Measurements from ENCODE around the gene HMBS. TPM values are rescaled to one million over a fixed set of nuclear protein-coding genes. Genes with fewer than 3 reads are reported as not detected.

HMBS gene
- total and polyA plus RNA-seq, 4 experiments from 2014 or later: 5.1 to 21.2 (median 11.7) TPM

DNA sequence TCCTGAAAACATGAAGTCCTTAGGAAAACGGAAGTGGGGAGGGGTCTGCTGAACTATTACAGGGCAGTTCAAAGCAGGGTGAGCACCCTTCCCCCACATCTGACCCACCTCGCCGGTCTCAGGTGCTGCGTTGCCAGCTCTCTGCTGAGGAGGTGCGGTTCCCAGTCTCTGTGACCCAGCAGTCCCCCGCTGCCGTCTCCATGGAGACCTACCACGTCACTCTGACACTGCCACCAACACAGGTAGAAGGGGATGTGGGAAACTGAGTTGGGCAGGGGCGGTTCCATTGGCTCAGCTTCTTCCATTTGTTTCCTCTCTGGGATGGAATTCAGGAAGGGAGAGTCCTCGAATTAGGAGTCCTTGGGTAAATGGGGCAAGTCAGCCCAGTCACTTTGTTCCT lies 25.8 kb downstream of the HMBS start:
- Histone ChIP-seq H3K27me3 (ENCODE audit: insufficient read depth, low read length) (no peaks in the 10 kb centered on the region), H3K9me3 (ENCODE audit: control insufficient read depth in 1 of 2, low read length in 2 of 2) (no peaks in the 10 kb centered on the region), H3K27ac (ENCODE audit: low read depth, low read length) (peak overlapping the region; percentile 12), H3K36me3 (ENCODE audit: insufficient read depth, low read length) (peaks cover 37% of the 10 kb centered on the region), H3K4me1 (ENCODE audit: insufficient read depth, low read length) (peaks cover 52% of the 10 kb centered on the region), H3K4me3 (ENCODE audit: low read length in 2 of 2) (no peak overlapping the region)
- Mint-ChIP-seq H3K9me3 (no peaks in the 10 kb centered on the region), H3K36me3 (peaks cover 33 to 46% of the 10 kb centered on the region in 2 donors), H3K27me3 (no peaks in the 10 kb centered on the region), H3K27ac (peak overlapping the region; percentile 3 to 79 (median 57)), H3K4me1 (peaks cover 27 to 62% (median 46%) of the 10 kb centered on the region in 4 donors), H3K4me3 (peak overlapping the region in 2 of 8 donors; percentile 1 to 24)
- intact Hi-C loops (cut with micrococcal nuclease): no loop called here
- CTCF ChIA-PET (ENCODE audit: partially characterized antibody): interaction anchor here (1.1 to 1.2 kb wide), 2 partner anchors 16 to 43 kb away, joined by 3 to 5 read pairs; partner anchors contain the start of gene VPS11
- DNase-seq: no peak
- POLR2A ChIA-PET (ENCODE audit: partially characterized antibody): interaction anchor here (0.9 to 13.3 kb wide), 5 partner anchors 8 to 96 kb away, joined by 3 to 210 read pairs (median 24); partner anchors contain the start of genes CBL, DPAGT1, HINFP and NLRX1

DNA sequence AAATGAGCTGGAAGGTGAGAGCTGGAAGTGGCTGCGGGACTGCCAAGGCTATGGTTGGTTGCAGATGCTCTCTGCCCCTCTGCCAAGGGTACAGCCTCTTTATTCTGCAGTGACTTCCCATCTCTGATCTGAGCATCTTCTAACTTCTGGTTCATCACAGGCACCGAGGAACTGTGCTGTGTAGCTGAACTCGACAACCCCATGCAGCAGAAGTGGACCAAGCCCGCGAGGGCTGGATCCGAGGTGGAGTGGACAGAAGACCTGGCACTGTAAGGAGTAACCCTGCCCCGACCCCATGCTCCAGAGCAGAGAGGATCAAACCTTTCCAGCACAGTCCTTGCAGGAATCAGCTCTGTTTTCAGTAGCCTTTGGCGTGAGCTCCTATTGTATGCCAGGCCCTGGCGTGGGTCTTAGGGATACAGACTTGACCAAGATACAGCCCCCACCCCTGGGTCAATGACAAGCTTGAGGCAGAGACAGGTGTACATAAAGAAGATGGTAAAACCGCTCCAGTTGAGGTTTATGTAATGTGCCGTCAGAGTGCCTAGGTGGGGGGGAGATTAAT lies 26.8 kb downstream of the HMBS start:
- no peaks in the 10 kb centered on the region for H3K27me3 ChIP-seq (ENCODE audit: insufficient read depth, low read length)
- H3K9me3 ChIP-seq (ENCODE audit: control insufficient read depth in 1 of 2, low read length in 2 of 2): no peaks in the 10 kb centered on the region
- Mint-ChIP-seq H3K9me3 (no peaks in the 10 kb centered on the region), H3K4me3 (peak overlapping the region in 2 of 8 donors; percentile 11 to 48), H3K27me3 (no peaks in the 10 kb centered on the region), H3K36me3 (peaks cover 39 to 49% of the 10 kb centered on the region in 2 donors), H3K27ac (peak overlapping the region in 6 of 7 donors; percentile 2 to 85 (median 72)), H3K4me1 (peaks cover 33 to 64% (median 48%) of the 10 kb centered on the region in 4 donors)
- no peak for DNase-seq
- H3K4me1 ChIP-seq (ENCODE audit: insufficient read depth, low read length): peaks cover 56% of the 10 kb centered on the region
- H3K27ac ChIP-seq (ENCODE audit: low read depth, low read length): no peak overlapping the region
- intact Hi-C loops (cut with micrococcal nuclease): no loop called here
- ChIA-PET POLR2A (ENCODE audit: partially characterized antibody) (interaction anchor here (1.7 to 13.3 kb wide), 5 partner anchors 9 to 95 kb away, joined by 4 to 210 read pairs (median 8); partner anchors contain the start of genes CBL, DPAGT1 and HINFP), CTCF (ENCODE audit: partially characterized antibody) (interaction anchor here (1.2 to 1.7 kb wide), 3 partner anchors 9 to 17 kb away, joined by 5 to 7 read pairs (median 5); partner anchors contain the start of gene HINFP)
- H3K36me3 ChIP-seq (ENCODE audit: insufficient read depth, low read length): peaks cover 37% of the 10 kb centered on the region
- H3K4me3 ChIP-seq (ENCODE audit: low read length in 2 of 2): no peak overlapping the region

DNA sequence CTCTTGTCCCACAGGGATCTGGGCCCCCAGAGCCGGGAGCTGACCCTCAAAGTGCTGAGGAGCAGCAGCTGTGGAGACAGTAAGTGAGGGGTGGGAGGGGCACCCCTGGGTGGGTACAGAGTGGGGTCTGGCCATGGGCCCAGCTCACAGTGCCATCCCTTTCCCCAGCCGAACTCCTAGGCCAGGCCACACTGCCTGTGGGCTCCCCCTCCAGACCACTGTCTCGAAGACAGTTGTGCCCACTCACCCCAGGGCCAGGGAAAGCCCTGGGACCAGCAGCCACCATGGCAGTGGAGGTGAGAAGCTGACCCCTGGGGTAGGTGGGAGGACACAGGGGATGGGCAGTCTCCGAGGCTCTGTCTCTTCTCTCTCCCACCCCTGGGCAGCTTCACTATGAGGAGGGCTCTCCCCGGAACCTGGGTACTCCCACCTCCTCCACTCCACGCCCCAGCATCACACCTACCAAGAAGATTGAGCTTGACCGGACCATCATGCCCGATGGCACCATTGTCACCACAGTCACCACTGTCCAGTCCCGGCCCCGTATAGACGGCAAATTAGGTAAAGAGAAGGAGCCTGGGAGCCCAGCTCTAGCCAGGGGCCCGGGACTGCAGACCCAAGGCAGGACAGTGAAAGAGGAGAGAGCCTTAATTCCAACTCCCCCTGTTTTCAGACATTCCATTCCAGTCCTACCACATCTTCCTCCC lies 27.8 kb downstream of the HMBS start:
- POLR2A ChIA-PET (ENCODE audit: partially characterized antibody): interaction anchor here (1.0 to 13.3 kb wide), 5 partner anchors 9 to 45 kb away, joined by 3 to 210 read pairs (median 8); partner anchors contain the start of genes DPAGT1, HINFP and VPS11
- H3K27ac ChIP-seq (ENCODE audit: low read depth, low read length): no peak overlapping the region
- peak overlapping the region in 3 of 7 donors; percentile 4 to 68 (median 25) for H3K27ac Mint-ChIP-seq
- peaks cover 30 to 64% (median 45%) of the 10 kb centered on the region in 4 donors for H3K4me1 Mint-ChIP-seq
- no peak overlapping the region for H3K4me3 Mint-ChIP-seq
- intact Hi-C loops (cut with micrococcal nuclease): no loop called here
- H3K36me3 Mint-ChIP-seq: peaks cover 45 to 54% of the 10 kb centered on the region in 2 donors
- no peaks in the 10 kb centered on the region for H3K27me3 Mint-ChIP-seq
- no peak overlapping the region for H3K4me3 ChIP-seq (ENCODE audit: low read length in 2 of 2)
- H3K36me3 ChIP-seq (ENCODE audit: insufficient read depth, low read length): peaks cover 37% of the 10 kb centered on the region
- peaks cover 56% of the 10 kb centered on the region for H3K4me1 ChIP-seq (ENCODE audit: insufficient read depth, low read length)
- H3K9me3 Mint-ChIP-seq: no peaks in the 10 kb centered on the region
- H3K9me3 ChIP-seq (ENCODE audit: control insufficient read depth in 1 of 2, low read length in 2 of 2): no peaks in the 10 kb centered on the region
- CTCF ChIA-PET (ENCODE audit: partially characterized antibody): interaction anchor here (1.6 to 1.7 kb wide), 2 partner anchors 10 to 18 kb away, joined by 5 to 7 read pairs; a partner anchor contains a TSS
- H3K27me3 ChIP-seq (ENCODE audit: insufficient read depth, low read length): no peaks in the 10 kb centered on the region
- DNase-seq: no peak

GRCh38 chr11:119113716-119114115 lies 29.0 kb downstream of the HMBS start:
- H3K27me3 Mint-ChIP-seq: no peaks in the 10 kb centered on the region
- peaks cover 24 to 59% (median 39%) of the 10 kb centered on the region in 4 donors for H3K4me1 Mint-ChIP-seq
- Histone ChIP-seq H3K36me3 (ENCODE audit: insufficient read depth, low read length) (peaks cover 37% of the 10 kb centered on the region), H3K27me3 (ENCODE audit: insufficient read depth, low read length) (no peaks in the 10 kb centered on the region), H3K27ac (ENCODE audit: low read depth, low read length) (no peak overlapping the region), H3K9me3 (ENCODE audit: control insufficient read depth in 1 of 2, low read length in 2 of 2) (no peaks in the 10 kb centered on the region), H3K4me3 (ENCODE audit: low read length in 2 of 2) (no peak overlapping the region), H3K4me1 (ENCODE audit: insufficient read depth, low read length) (peaks cover 50% of the 10 kb centered on the region)
- no peak for DNase-seq
- intact Hi-C loops (cut with micrococcal nuclease): no loop called here
- CTCF ChIA-PET (ENCODE audit: partially characterized antibody): no interaction called here
- POLR2A ChIA-PET (ENCODE audit: partially characterized antibody): interaction anchor here (1.0 to 13.3 kb wide), 4 partner anchors 7 to 46 kb away, joined by 3 to 210 read pairs (median 16); partner anchors contain the start of genes DPAGT1, HINFP and VPS11
- peak overlapping the region in 1 of 8 donors; percentile 35 for H3K4me3 Mint-ChIP-seq
- H3K9me3 Mint-ChIP-seq: no peaks in the 10 kb centered on the region
- peaks cover 45 to 47% of the 10 kb centered on the region in 2 donors for H3K36me3 Mint-ChIP-seq
- H3K27ac Mint-ChIP-seq: peak overlapping the region in 2 of 7 donors; percentile 50 to 72

DNA sequence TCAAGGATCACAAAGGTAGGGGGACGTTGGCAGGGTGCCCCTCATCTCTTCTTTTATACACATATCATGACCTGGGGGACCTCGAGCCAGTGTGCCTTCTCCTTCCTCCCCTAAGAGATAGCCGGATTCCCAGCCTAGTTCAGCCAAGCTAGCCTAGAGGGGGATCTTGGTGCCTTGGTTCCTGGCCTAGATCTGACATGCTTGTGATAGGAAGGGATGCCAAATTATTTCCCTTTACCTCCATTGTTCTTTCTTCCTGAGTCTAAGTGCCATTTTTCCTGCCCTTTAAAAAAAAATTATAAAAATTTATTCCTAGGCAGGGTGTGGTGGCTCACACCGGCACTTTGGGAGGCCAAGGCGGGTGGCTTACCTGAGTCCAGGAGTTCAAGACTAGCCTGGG lies 29.7 kb downstream of the HMBS start:
- Mint-ChIP-seq H3K9me3 (no peaks in the 10 kb centered on the region), H3K4me1 (peaks cover 19 to 53% (median 33%) of the 10 kb centered on the region in 4 donors), H3K27ac (peak overlapping the region in 3 of 7 donors; percentile 72 to 97 (median 77)), H3K36me3 (peaks cover 45 to 47% of the 10 kb centered on the region in 2 donors), H3K4me3 (no peak overlapping the region), H3K27me3 (no peaks in the 10 kb centered on the region)
- intact Hi-C loops (cut with micrococcal nuclease): no loop called here
- peaks cover 37% of the 10 kb centered on the region for H3K36me3 ChIP-seq (ENCODE audit: insufficient read depth, low read length)
- peaks cover 44% of the 10 kb centered on the region for H3K4me1 ChIP-seq (ENCODE audit: insufficient read depth, low read length)
- no peaks in the 10 kb centered on the region for H3K9me3 ChIP-seq (ENCODE audit: control insufficient read depth in 1 of 2, low read length in 2 of 2)
- DNase-seq: no peak
- ChIA-PET POLR2A (ENCODE audit: partially characterized antibody) (interaction anchor here (0.8 to 13.3 kb wide), 6 partner anchors 9 to 29 kb away, joined by 3 to 210 read pairs (median 28); partner anchors contain the start of genes DPAGT1 and HMBS), CTCF (ENCODE audit: partially characterized antibody) (no interaction called here)
- no peak overlapping the region for H3K4me3 ChIP-seq (ENCODE audit: low read length in 2 of 2)
- H3K27ac ChIP-seq (ENCODE audit: low read depth, low read length): no peak overlapping the region
- no peaks in the 10 kb centered on the region for H3K27me3 ChIP-seq (ENCODE audit: insufficient read depth, low read length)

DNA sequence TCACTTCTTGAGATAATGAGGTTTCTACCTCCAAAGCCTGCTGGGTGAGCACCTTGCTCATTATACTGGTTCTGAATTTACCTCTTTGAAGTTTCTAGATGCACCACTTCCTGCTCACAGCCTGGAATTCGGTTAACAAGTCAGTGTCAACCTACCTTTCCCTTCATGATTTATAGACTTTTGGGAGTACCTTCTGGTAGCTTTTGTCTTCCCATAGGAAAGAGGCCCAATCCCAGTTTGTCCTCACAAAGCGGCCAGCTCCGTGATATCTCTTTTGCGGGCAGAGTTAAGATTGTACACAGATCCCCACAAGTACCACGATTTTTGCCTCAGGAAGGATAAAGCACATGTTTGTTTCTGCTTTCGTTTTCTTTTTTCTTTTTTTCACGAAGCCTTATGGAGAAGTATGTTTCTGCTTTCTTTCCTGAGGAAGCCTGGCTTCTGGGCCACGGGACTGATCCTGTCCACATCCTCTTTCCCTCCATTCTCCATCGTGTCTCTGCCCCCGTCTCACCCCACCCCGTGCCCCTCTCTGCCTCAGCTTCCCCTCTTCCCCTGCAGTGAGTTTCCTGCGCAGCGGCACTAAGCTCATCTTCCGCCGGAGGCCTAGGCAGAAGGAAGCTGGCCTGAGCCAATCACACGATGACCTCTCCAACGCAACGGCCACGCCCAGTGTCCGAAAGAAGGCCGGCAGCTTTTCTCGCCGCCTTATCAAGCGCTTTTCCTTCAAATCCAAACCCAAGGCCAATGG lies 31.0 kb downstream of the HMBS start:
- ChIA-PET POLR2A (ENCODE audit: partially characterized antibody) (interaction anchor here (0.6 to 9.3 kb wide), 10 partner anchors 9 to 205 kb away, joined by 3 to 109 read pairs (median 6); partner anchors contain the start of genes C2CD2L, DPAGT1, HMBS and VPS11), CTCF (ENCODE audit: partially characterized antibody) (interaction anchor here (0.6 to 1.7 kb wide), 5 partner anchors 10 to 90 kb away, joined by 3 to 5 read pairs (median 4); partner anchors contain the start of gene CBL)
- intact Hi-C loops (cut with micrococcal nuclease): no loop called here
- Mint-ChIP-seq H3K4me3 (peak overlapping the region; percentile 75 to 87 (median 86)), H3K27ac (peak overlapping the region; percentile 83 to 97 (median 97)), H3K27me3 (no peaks in the 10 kb centered on the region), H3K36me3 (peaks cover 38 to 43% of the 10 kb centered on the region in 2 donors), H3K9me3 (no peaks in the 10 kb centered on the region), H3K4me1 (peaks cover 17 to 51% (median 30%) of the 10 kb centered on the region in 4 donors)
- Histone ChIP-seq H3K9me3 (ENCODE audit: control insufficient read depth in 1 of 2, low read length in 2 of 2) (no peaks in the 10 kb centered on the region), H3K4me1 (ENCODE audit: insufficient read depth, low read length) (peaks cover 37% of the 10 kb centered on the region), H3K27ac (ENCODE audit: low read depth, low read length) (peak overlapping the region; percentile 63), H3K36me3 (ENCODE audit: insufficient read depth, low read length) (peaks cover 37% of the 10 kb centered on the region), H3K4me3 (ENCODE audit: low read length in 2 of 2) (peak overlapping the region in 1 of 2 donors; percentile 38), H3K27me3 (ENCODE audit: insufficient read depth, low read length) (no peaks in the 10 kb centered on the region)
- DNase-seq: peak; percentile 56 to 65 (median 58)

All from CD4-positive, alpha-beta memory T cell (primary cell).